Ureter (tissue), 1 donor: ENCODE data around the gene TCTN3. TPM values are rescaled to one million over a fixed set of nuclear protein-coding genes. Genes with fewer than 3 reads are reported as not detected.
"Not testable (repeated sequence)": the region's sequence is repeated elsewhere in the genome, so short reads cannot be mapped to it uniquely, and the experiment has no call there.

Experiments
- DNase-seq: peaks from one replicate; pipeline ENCODE4 v3.0.0-alpha.2; 2020; ENCODE audit warnings: low spot score
- total RNA-seq: library from RNA; stranded (reverse); gene quantifications from one replicate; pipeline ENCODE4 v1.2.4, GENCODE V29; 2023
- donor health status: DM: yes; HTN: yes; CAD: no.

TCTN3 gene
- total RNA-seq, 1 donor from 2014 or later: 53.8 TPM

GRCh38 chr10:95635319-95635733 lies 58.4 kb downstream of the TCTN3 start:
- DNase-seq: no peak

- DNase-seq: no peak
Observed at GRCh38 chr10:95628786-95629185, 64.9 kb downstream of the TCTN3 start.

GRCh38 chr10:95626500-95626899 lies 67.2 kb downstream of the TCTN3 start:
- DNase-seq: no peak

- DNase-seq: not testable (repeated sequence)
Observed at GRCh38 chr10:95620415-95620814, 73.3 kb downstream of the TCTN3 start.

GRCh38 chr10:95618101-95618500 lies 75.6 kb downstream of the TCTN3 start:
- no peak for DNase-seq

- DNase-seq: no peak
Observed at GRCh38 chr10:95616446-95616845, 77.3 kb downstream of the TCTN3 start.

Other genes with a start within 250 kb of the TCTN3 start
- gene SORBS1, start 132.6 kb downstream of the TCTN3 start, total RNA-seq: 347 TPM
- 68.5 TPM for gene ALDH18A1, start 37.2 kb downstream of the TCTN3 start, total RNA-seq
- gene ENTPD1, start 62.2 kb upstream of the TCTN3 start, total RNA-seq: 74.1 TPM
- 7.0 TPM for gene CC2D2B, start 214.0 kb upstream of the TCTN3 start, total RNA-seq